Loucy (cell line): ENCODE data around the gene PPIE.

Source experiments
- CTCF ChIP-seq: fragments of 200-600 bp; sonication (generic); conservative IDR thresholded peaks from 2 replicates; pipeline ENCODE4 v1.5.1; 2014; ENCODE audit warnings: mild to moderate bottlenecking, antibody characterized with exemption, low read length
- EZH2phosphoT487 ChIP-seq: fragments of 200-600 bp; IDR thresholded peaks from 2 replicates; pipeline ENCODE4 v1.6.1; 2018; ENCODE audit warnings: antibody characterized with exemption, mild to moderate bottlenecking, moderate library complexity, borderline replicate concordance

- no peak for TF ChIP-seq CTCF
- no peak for TF ChIP-seq EZH2phosphoT487
Observed at GRCh38 chr1:39691383-39692151, 47.1 kb upstream of the PPIE start, which contains the start of gene HPCAL4.
